PC-9 (cell line): ENCODE results near the gene HECTD1. TPM values are rescaled to one million over a fixed set of nuclear protein-coding genes. Genes with fewer than 3 reads are reported as not detected.

ENCODE experiments used
- BruUV-seq: library from RNA; stranded (reverse); fragments of 400-500 nt; replicated peaks from 2 replicates; lab custom pipeline; 2021; lab: Mats Ljungman, UMichigan
- CTCF ChIA-PET: fragments of 300-600 bp; sonication (Branson Sonifier 250); formaldehyde crosslinking; loops from one replicate; lab custom pipeline; 2022; ENCODE audit warnings: antibody characterized with exemption; lab: Charles Lee
- POLR2A ChIA-PET: fragments of 300-600 bp; sonication (Branson Sonifier 250); formaldehyde crosslinking; loops from one replicate; lab custom pipeline; 2022; ENCODE audit warnings: antibody characterized with exemption; ENCODE audit not compliant: unreplicated experiment; lab: Charles Lee
- DNase-seq, 2 experiments: peaks; one replicate each; pipeline versions ENCODE4 v3.0.0 to v3.0.0-alpha.2; 2015 to 2022; ENCODE audit warnings: mixed read lengths in 1 of 2
- H2AFZ ChIP-seq: fragments of 200-600 bp; sonication (generic); 2 replicates; pipeline ENCODE4 v1.8.1; 2017; ENCODE audit warnings: antibody characterized with exemption
- H3F3A ChIP-seq: fragments of 200-600 bp; sonication (generic); 2 replicates; pipeline ENCODE4 v1.8.1; 2017; ENCODE audit warnings: antibody characterized with exemption, mild to moderate bottlenecking, low read depth; ENCODE audit not compliant: insufficient read depth
- H3K27ac ChIP-seq: fragments of 200-600 bp; sonication (generic); 2 replicates; pipeline ENCODE4 v1.6.1; 2016; ENCODE audit warnings: mixed run types
- H3K27me3 ChIP-seq: fragments of 200-600 bp; sonication (generic); 2 replicates; pipeline ENCODE4 v1.6.1; 2016; ENCODE audit warnings: low read depth, mixed run types; ENCODE audit not compliant: insufficient read depth
- H3K36me3 ChIP-seq: fragments of 200-600 bp; sonication (generic); 2 replicates; pipeline ENCODE4 v1.6.1; 2016; ENCODE audit warnings: low read depth, mixed run types
- H3K4me1 ChIP-seq: fragments of 200-600 bp; sonication (generic); replicated peaks from 2 replicates; pipeline ENCODE4 v1.6.1; 2016; ENCODE audit warnings: mixed run types; ENCODE audit not compliant: insufficient read depth
- H3K4me2 ChIP-seq: fragments of 200-600 bp; sonication (generic); 2 replicates; pipeline ENCODE4 v1.6.1; 2017; ENCODE audit warnings: mixed run types
- H3K4me3 ChIP-seq: fragments of 200-600 bp; sonication (generic); 2 replicates; pipeline ENCODE4 v1.6.1; 2016; ENCODE audit warnings: mixed run types
- H3K79me2 ChIP-seq: fragments of 200-600 bp; sonication (generic); 2 replicates; pipeline ENCODE4 v1.6.1; 2017; ENCODE audit warnings: low read depth, mixed run types
- H3K9me2 ChIP-seq: fragments of 200-600 bp; sonication (generic); 2 replicates; pipeline ENCODE4 v1.8.1; 2017; ENCODE audit warnings: mild to moderate bottlenecking; ENCODE audit not compliant: insufficient read depth
- H3K9me3 ChIP-seq: fragments of 200-600 bp; sonication (generic); 2 replicates; pipeline ENCODE4 v1.8.1; 2016; ENCODE audit warnings: low read depth; ENCODE audit not compliant: insufficient read depth
- H4K20me1 ChIP-seq: fragments of 200-600 bp; sonication (generic); 2 replicates; pipeline ENCODE4 v1.8.1; 2017; ENCODE audit not compliant: insufficient read depth
- EZH2 ChIP-seq: fragments of 200-600 bp; sonication (generic); IDR thresholded peaks from 2 replicates; pipeline ENCODE4 v1.8.0; 2017; ENCODE audit warnings: antibody characterized with exemption, low read depth
- intact Hi-C: fragments of 100-400 bp; cut with micrococcal nuclease; formaldehyde crosslinking; loops from one replicate; pipeline ENCODE4 v1.10.0; 2022; ENCODE audit not compliant: unreplicated experiment
- total RNA-seq: library from RNA; stranded (reverse); gene quantifications from 2 replicates; pipeline ENCODE4 v1.2.3, GENCODE V29; 2021
- TF ChIP-seq, protein P1 (sequence below): fragments of 200-600 bp; sonication (generic); conservative IDR thresholded peaks from 2 replicates; pipeline ENCODE4 v1.6.1; 2017; ENCODE audit warnings: mixed run types, antibody characterized with exemption, mild to moderate bottlenecking, moderate library complexity

Gene HECTD1
- total RNA-seq, 1 experiment from 2014 or later: 93.9 TPM

DNA sequence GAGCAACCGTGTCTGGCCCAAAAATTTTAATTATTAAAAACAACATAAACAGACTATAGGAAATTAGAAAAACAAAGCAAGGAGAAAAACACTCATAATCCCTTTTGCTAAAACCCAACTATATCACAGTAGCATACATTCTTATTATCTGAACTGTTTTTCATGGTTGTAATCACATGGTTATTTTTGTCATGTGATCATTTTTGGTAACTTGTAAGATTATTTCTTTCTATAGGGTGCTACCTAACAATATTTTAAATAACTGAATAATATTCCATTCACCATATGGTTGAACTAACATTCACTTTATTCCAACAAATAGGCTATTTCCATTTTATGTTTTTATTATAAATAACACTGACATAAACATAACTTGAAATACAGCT is 23.0 kb upstream of the HECTD1 start:
- intact Hi-C loops: no loop called here
- no peaks in the 10 kb centered on the region for H3K27me3 ChIP-seq
- TF ChIP-seq, protein P1, sequence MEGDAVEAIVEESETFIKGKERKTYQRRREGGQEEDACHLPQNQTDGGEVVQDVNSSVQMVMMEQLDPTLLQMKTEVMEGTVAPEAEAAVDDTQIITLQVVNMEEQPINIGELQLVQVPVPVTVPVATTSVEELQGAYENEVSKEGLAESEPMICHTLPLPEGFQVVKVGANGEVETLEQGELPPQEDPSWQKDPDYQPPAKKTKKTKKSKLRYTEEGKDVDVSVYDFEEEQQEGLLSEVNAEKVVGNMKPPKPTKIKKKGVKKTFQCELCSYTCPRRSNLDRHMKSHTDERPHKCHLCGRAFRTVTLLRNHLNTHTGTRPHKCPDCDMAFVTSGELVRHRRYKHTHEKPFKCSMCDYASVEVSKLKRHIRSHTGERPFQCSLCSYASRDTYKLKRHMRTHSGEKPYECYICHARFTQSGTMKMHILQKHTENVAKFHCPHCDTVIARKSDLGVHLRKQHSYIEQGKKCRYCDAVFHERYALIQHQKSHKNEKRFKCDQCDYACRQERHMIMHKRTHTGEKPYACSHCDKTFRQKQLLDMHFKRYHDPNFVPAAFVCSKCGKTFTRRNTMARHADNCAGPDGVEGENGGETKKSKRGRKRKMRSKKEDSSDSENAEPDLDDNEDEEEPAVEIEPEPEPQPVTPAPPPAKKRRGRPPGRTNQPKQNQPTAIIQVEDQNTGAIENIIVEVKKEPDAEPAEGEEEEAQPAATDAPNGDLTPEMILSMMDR: no peak
- no peak for TF ChIP-seq EZH2
- no peaks in the 10 kb centered on the region for H3K79me2 ChIP-seq
- peaks cover 33% of the 10 kb centered on the region for H3K4me1 ChIP-seq
- POLR2A ChIA-PET: no interaction called here
- no peaks in the 10 kb centered on the region for H4K20me1 ChIP-seq
- CTCF ChIA-PET: no interaction called here
- BruUV-seq: no TSS peak
- H3K9me3 ChIP-seq: no peaks in the 10 kb centered on the region
- peak overlapping the region; percentile 86 for H3K27ac ChIP-seq
- DNase-seq: no peak
- H3K9me2 ChIP-seq: no peaks in the 10 kb centered on the region
- peak overlapping the region; percentile 62 for H3K4me2 ChIP-seq
- H3K4me3 ChIP-seq: no peak overlapping the region
- H3K36me3 ChIP-seq: no peaks in the 10 kb centered on the region
- no peak overlapping the region for H2AFZ ChIP-seq
- peaks cover 16% of the 10 kb centered on the region for H3F3A ChIP-seq

DNA sequence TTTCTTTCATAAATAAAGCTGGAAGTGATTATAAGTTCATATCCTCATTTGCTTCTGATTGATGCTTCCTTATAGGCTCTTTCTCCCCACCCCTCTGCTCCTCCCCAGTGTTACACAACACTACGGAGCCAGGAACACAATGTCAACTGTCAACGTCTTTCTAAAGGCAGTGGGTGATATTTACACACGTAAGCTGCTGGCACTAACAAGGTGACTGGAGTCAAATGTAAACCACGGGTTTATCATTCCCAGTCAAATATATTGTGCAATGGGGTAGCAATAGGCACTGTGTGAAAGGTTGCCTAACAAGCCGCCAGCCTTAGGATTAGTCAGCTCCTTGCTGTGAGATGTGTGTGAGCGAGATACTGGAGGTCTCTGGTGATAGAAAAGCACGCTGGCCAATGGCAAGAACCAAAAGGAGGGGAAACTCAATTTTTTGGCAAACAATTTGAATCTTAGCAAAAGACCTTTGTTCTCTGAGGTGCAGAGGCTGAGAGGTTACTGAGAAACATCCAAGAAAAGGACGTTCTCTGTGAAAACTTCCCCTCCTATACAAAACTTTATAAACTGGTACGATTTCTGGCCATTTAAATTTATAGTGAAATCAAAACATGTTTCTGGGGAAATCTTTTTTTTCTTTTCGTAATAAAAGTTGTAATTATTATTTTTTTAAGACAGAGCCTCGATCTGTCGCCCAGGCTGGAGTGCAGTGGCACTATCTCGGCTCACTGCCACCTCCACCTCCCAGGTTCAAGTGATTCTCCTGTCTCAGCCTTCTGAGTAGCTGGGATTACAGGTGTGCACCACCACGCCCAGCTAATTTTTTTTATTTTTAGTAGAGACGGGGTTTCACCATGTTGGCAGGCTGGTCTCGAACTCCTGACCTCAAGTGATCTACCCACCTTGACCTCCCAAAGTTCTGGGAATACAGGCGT is 22.3 kb upstream of the HECTD1 start:
- Histone ChIP-seq H2AFZ (no peak overlapping the region), H3K4me2 (peak overlapping the region; percentile 62), H3K4me1 (peaks cover 33% of the 10 kb centered on the region), H3K27me3 (no peaks in the 10 kb centered on the region), H3K27ac (peak overlapping the region; percentile 86), H3F3A (peaks cover 16% of the 10 kb centered on the region), H3K9me3 (no peaks in the 10 kb centered on the region), H3K9me2 (no peaks in the 10 kb centered on the region), H4K20me1 (no peaks in the 10 kb centered on the region), H3K36me3 (no peaks in the 10 kb centered on the region), H3K4me3 (no peak overlapping the region; the same call in 1 of the 2 replicates), H3K79me2 (no peaks in the 10 kb centered on the region)
- intact Hi-C loops: loop anchor here (5.0 kb wide), 1 partner anchor 32 kb away; no protein-coding TSS in a partner anchor
- DNase-seq: peak; percentile 67 to 98
- POLR2A ChIA-PET: interaction anchor here (0.6 to 0.8 kb wide), 2 partner anchors 22 to 33 kb away, joined by 3 to 7 read pairs; partner anchors contain the start of gene HECTD1
- TF ChIP-seq, protein P1: no peak
- no peak for TF ChIP-seq EZH2
- CTCF ChIA-PET: interaction anchor here (0.5 kb wide), 1 partner anchor 251 kb away, joined by 4 read pairs; no protein-coding TSS in a partner anchor
- TSS peak; percentile 61 for BruUV-seq

DNA sequence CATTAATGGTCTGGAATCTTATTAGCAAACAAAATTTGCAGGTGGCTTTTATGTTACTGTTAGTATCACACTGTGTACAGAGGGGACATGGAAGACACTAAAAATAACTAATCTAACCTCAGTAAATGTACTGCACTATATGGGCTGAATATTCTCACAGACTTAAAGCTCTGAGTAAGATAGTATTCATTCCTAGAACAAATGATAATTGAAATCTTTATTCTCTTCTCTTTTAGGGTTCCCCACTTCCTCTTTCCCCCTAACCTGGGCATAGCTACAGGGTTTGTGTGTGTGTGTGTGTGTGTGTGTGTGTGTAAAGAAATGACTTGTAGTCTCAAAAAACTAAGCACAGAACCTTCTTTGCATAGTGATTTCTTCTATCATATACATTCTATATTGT is 21.4 kb upstream of the HECTD1 start:
- H3K9me2 ChIP-seq: no peaks in the 10 kb centered on the region
- TF ChIP-seq, protein P1: no peak
- TF ChIP-seq EZH2: no peak
- no peak for DNase-seq
- POLR2A ChIA-PET: interaction anchor here (0.6 to 0.8 kb wide), 2 partner anchors 21 to 34 kb away, joined by 3 to 7 read pairs; partner anchors contain the start of gene HECTD1
- H3K4me2 ChIP-seq: peak overlapping the region; percentile 62
- CTCF ChIA-PET: no interaction called here
- peak overlapping the region; percentile 86 for H3K27ac ChIP-seq
- peaks cover 33% of the 10 kb centered on the region for H3K4me1 ChIP-seq
- H2AFZ ChIP-seq: peak overlapping the region; percentile 29; the same call in 1 of the 2 replicates
- H3K36me3 ChIP-seq: no peaks in the 10 kb centered on the region
- no peaks in the 10 kb centered on the region for H3K27me3 ChIP-seq
- H3K9me3 ChIP-seq: no peaks in the 10 kb centered on the region
- BruUV-seq: no TSS peak
- intact Hi-C loops: loop anchor here (5.0 kb wide), 1 partner anchor 33 kb away; no protein-coding TSS in a partner anchor
- no peaks in the 10 kb centered on the region for H4K20me1 ChIP-seq
- H3K4me3 ChIP-seq: no peak overlapping the region
- peaks cover 16% of the 10 kb centered on the region for H3F3A ChIP-seq
- no peaks in the 10 kb centered on the region for H3K79me2 ChIP-seq
